Fibroblast of lung (primary cell): ENCODE measurements around the gene HOXB7. TPM values are rescaled to one million over a fixed set of nuclear protein-coding genes. Genes with fewer than 3 reads are reported as not detected.

Source experiments
- DNase-seq, 2 donors: peaks; one replicate each; pipeline versions ENCODE4 v3.0.0 to v3.0.0-alpha.2; 2010; ENCODE audit warnings: low read depth in 2 of 2
- H2AFZ ChIP-seq: 2 replicates; pipeline ENCODE4 v1.5.1; 2012; ENCODE audit warnings: low read length, control low read depth, inconsistent platforms
- H3K27ac ChIP-seq: 2 replicates; pipeline ENCODE4 v1.5.1; 2011; ENCODE audit warnings: low read length, control low read depth; ENCODE audit not compliant: insufficient read depth
- H3K27me3 ChIP-seq: 2 replicates; pipeline ENCODE4 v1.5.1; 2011; ENCODE audit warnings: mild to moderate bottlenecking, low read length; ENCODE audit not compliant: control insufficient read depth, insufficient read depth
- H3K36me3 ChIP-seq: 2 replicates; pipeline ENCODE4 v1.5.1; 2011; ENCODE audit warnings: low read length; ENCODE audit not compliant: control insufficient read depth, insufficient read depth
- H3K4me1 ChIP-seq: 2 replicates; pipeline ENCODE4 v1.5.1; 2011; ENCODE audit warnings: low read length; ENCODE audit not compliant: control insufficient read depth, insufficient read depth; ENCODE audit errors: extremely low read depth
- H3K4me2 ChIP-seq: 2 replicates; pipeline ENCODE4 v1.5.1; 2011; ENCODE audit warnings: low read length, control low read depth; ENCODE audit not compliant: insufficient read depth; ENCODE audit errors: extremely low read depth
- H3K4me3 ChIP-seq, 4 experiments: fragments of 200-600 bp in 1 of 4; sonication (generic) in 1 of 4; replicated peaks in 1 of 4; 2 replicates each; pipeline ENCODE4 v1.5.1; 2011 to 2016; ENCODE audit warnings: low read length in 4 of 4, low read depth in 3 of 4, mild to moderate bottlenecking in 3 of 4, control low read depth in 2 of 4, inconsistent platforms in 1 of 4, mixed read lengths in 1 of 4; ENCODE audit not compliant: insufficient read depth in 1 of 4; ENCODE audit errors: control extremely low read depth in 1 of 4
- H3K79me2 ChIP-seq: 2 replicates; pipeline ENCODE4 v1.5.1; 2012; ENCODE audit warnings: mild to moderate bottlenecking, low read length, inconsistent platforms; ENCODE audit not compliant: control insufficient read depth, insufficient read depth
- H3K9ac ChIP-seq: 2 replicates; pipeline ENCODE4 v1.5.1; 2011; ENCODE audit warnings: mild to moderate bottlenecking, low read length, control low read depth; ENCODE audit not compliant: insufficient read depth
- H3K9me3 ChIP-seq: 2 replicates; pipeline ENCODE4 v1.5.1; 2012; ENCODE audit warnings: low read depth, low read length; ENCODE audit not compliant: control insufficient read depth, insufficient read depth
- H4K20me1 ChIP-seq: 2 replicates; pipeline ENCODE4 v1.5.1; 2011; ENCODE audit warnings: low read length; ENCODE audit not compliant: control insufficient read depth, insufficient read depth; ENCODE audit errors: extremely low read depth
- CTCF ChIP-seq, 2 donors: IDR thresholded peaks in 1 of 2; conservative IDR thresholded peaks in 1 of 2; 1 replicate in 1 of 2; 2 replicates in 1 of 2; pipeline ENCODE4 v1.5.1; 2011 to 2012; ENCODE audit warnings: low read length in 2 of 2, control low read depth in 1 of 2, inconsistent platforms in 1 of 2, low read depth in 1 of 2, mild to moderate bottlenecking in 1 of 2
- EZH2 ChIP-seq: IDR thresholded peaks from 2 replicates; pipeline ENCODE4 v1.5.1; 2012; ENCODE audit warnings: low read length, control low read depth, mild to moderate bottlenecking; ENCODE audit errors: missing control alignments
- polyA plus RNA-seq, 2 donors: library from polyadenylated mRNA; depleted of rRNA in 1 of 2; stranded (reverse) in 1 of 2; unstranded in 1 of 2; fragments of >200 nt; gene quantifications; 2 replicates each; pipeline ENCODE4 v1.2.1, GENCODE V29; 2011 to 2012; ENCODE audit warnings: missing spikeins in 1 of 2
- total RNA-seq: library from RNA; depleted of rRNA; stranded (reverse); fragments of >200 nt; gene quantifications from 2 replicates; pipeline ENCODE4 v1.2.1, GENCODE V29; 2014

The HOXB7 gene
- total and polyA plus RNA-seq, 2 donors (not counting 1 experiment from before 2014, with no cell fraction given), result 7.4 to 12.7 TPM

GRCh38 chr17:48571826-48572417, 38.9 kb downstream of the HOXB7 start:
- no peaks in the 10 kb centered on the region for H3K9me3 ChIP-seq
- H3K36me3 ChIP-seq, result peaks cover 6% of the 10 kb centered on the region
- H2AFZ ChIP-seq, result no peak overlapping the region
- H3K4me2 ChIP-seq, result peak overlapping the region; percentile 86
- H3K4me1 ChIP-seq, result peaks cover 22% of the 10 kb centered on the region
- H3K27me3 ChIP-seq, result no peaks in the 10 kb centered on the region
- no peaks in the 10 kb centered on the region for H4K20me1 ChIP-seq
- DNase-seq, result no peak
- peak overlapping the region; percentile 44 to 98 (median 64) for H3K4me3 ChIP-seq
- H3K79me2 ChIP-seq, result peaks cover 100% of the 10 kb centered on the region
- peak overlapping the region; percentile 68 for H3K9ac ChIP-seq
- no peak for TF ChIP-seq CTCF (conservative IDR thresholded peaks at IDR 0.05 in 1 of 2, IDR thresholded peaks at IDR 0.05 in 1 of 2; ENCODE audit: low read depth in 1 of 2, low read length in 2 of 2)
- TF ChIP-seq EZH2, result no peak
- H3K27ac ChIP-seq, result peak overlapping the region; percentile 98

- peak overlapping the region; percentile 44 to 98 (median 64) for H3K4me3 ChIP-seq
Measured at GRCh38 chr17:48571024-48571818, 39.6 kb downstream of the HOXB7 start.

More at GRCh38 chr17:48571024-48571818, 39.6 kb downstream of the HOXB7 start:
- Histone ChIP-seq H3K36me3 (peaks cover 8% of the 10 kb centered on the region), H3K4me1 (peaks cover 29% of the 10 kb centered on the region), H3K27me3 (no peaks in the 10 kb centered on the region), H3K9me3 (no peaks in the 10 kb centered on the region), H2AFZ (no peak overlapping the region), H3K27ac (peak overlapping the region; percentile 98), H4K20me1 (no peaks in the 10 kb centered on the region), H3K9ac (peak overlapping the region; percentile 68), H3K4me2 (peak overlapping the region; percentile 86), H3K79me2 (peaks cover 100% of the 10 kb centered on the region)
- peak; percentile 48 to 83 for DNase-seq
- TF ChIP-seq EZH2 (no peak), CTCF (conservative IDR thresholded peaks at IDR 0.05 in 1 of 2, IDR thresholded peaks at IDR 0.05 in 1 of 2; ENCODE audit: low read depth in 1 of 2, low read length in 2 of 2) (no peak)
